PC-9 (cell line): Measurements from ENCODE around the gene B4GALNT3. TPM values are rescaled to one million over a fixed set of nuclear protein-coding genes. Genes with fewer than 3 reads are reported as not detected.

Experiments
- BruUV-seq: library from RNA; stranded (reverse); fragments of 400-500 nt; replicated peaks from 2 replicates; lab custom pipeline; 2021; lab: Mats Ljungman, UMichigan
- CTCF ChIA-PET: fragments of 300-600 bp; sonication (Branson Sonifier 250); formaldehyde crosslinking; loops from one replicate; lab custom pipeline; 2022; ENCODE audit warnings: antibody characterized with exemption; lab: Charles Lee
- POLR2A ChIA-PET: fragments of 300-600 bp; sonication (Branson Sonifier 250); formaldehyde crosslinking; loops from one replicate; lab custom pipeline; 2022; ENCODE audit warnings: antibody characterized with exemption; ENCODE audit not compliant: unreplicated experiment; lab: Charles Lee
- DNase-seq, 2 experiments: peaks; one replicate each; pipeline versions ENCODE4 v3.0.0 to v3.0.0-alpha.2; 2015 to 2022; ENCODE audit warnings: mixed read lengths in 1 of 2
- H2AFZ ChIP-seq: fragments of 200-600 bp; sonication (generic); 2 replicates; pipeline ENCODE4 v1.8.1; 2017; ENCODE audit warnings: antibody characterized with exemption
- H3F3A ChIP-seq: fragments of 200-600 bp; sonication (generic); 2 replicates; pipeline ENCODE4 v1.8.1; 2017; ENCODE audit warnings: antibody characterized with exemption, mild to moderate bottlenecking, low read depth; ENCODE audit not compliant: insufficient read depth
- H3K27ac ChIP-seq: fragments of 200-600 bp; sonication (generic); 2 replicates; pipeline ENCODE4 v1.6.1; 2016; ENCODE audit warnings: mixed run types
- H3K27me3 ChIP-seq: fragments of 200-600 bp; sonication (generic); 2 replicates; pipeline ENCODE4 v1.6.1; 2016; ENCODE audit warnings: low read depth, mixed run types; ENCODE audit not compliant: insufficient read depth
- H3K36me3 ChIP-seq: fragments of 200-600 bp; sonication (generic); 2 replicates; pipeline ENCODE4 v1.6.1; 2016; ENCODE audit warnings: low read depth, mixed run types
- H3K4me1 ChIP-seq: fragments of 200-600 bp; sonication (generic); replicated peaks from 2 replicates; pipeline ENCODE4 v1.6.1; 2016; ENCODE audit warnings: mixed run types; ENCODE audit not compliant: insufficient read depth
- H3K4me2 ChIP-seq: fragments of 200-600 bp; sonication (generic); 2 replicates; pipeline ENCODE4 v1.6.1; 2017; ENCODE audit warnings: mixed run types
- H3K4me3 ChIP-seq: fragments of 200-600 bp; sonication (generic); 2 replicates; pipeline ENCODE4 v1.6.1; 2016; ENCODE audit warnings: mixed run types
- H3K79me2 ChIP-seq: fragments of 200-600 bp; sonication (generic); 2 replicates; pipeline ENCODE4 v1.6.1; 2017; ENCODE audit warnings: low read depth, mixed run types
- H3K9me2 ChIP-seq: fragments of 200-600 bp; sonication (generic); 2 replicates; pipeline ENCODE4 v1.8.1; 2017; ENCODE audit warnings: mild to moderate bottlenecking; ENCODE audit not compliant: insufficient read depth
- H3K9me3 ChIP-seq: fragments of 200-600 bp; sonication (generic); 2 replicates; pipeline ENCODE4 v1.8.1; 2016; ENCODE audit warnings: low read depth; ENCODE audit not compliant: insufficient read depth
- H4K20me1 ChIP-seq: fragments of 200-600 bp; sonication (generic); 2 replicates; pipeline ENCODE4 v1.8.1; 2017; ENCODE audit not compliant: insufficient read depth
- CTCF ChIP-seq: fragments of 200-600 bp; sonication (generic); conservative IDR thresholded peaks from 2 replicates; pipeline ENCODE4 v1.6.1; 2017; ENCODE audit warnings: mixed run types, antibody characterized with exemption, mild to moderate bottlenecking, moderate library complexity
- EZH2 ChIP-seq: fragments of 200-600 bp; sonication (generic); IDR thresholded peaks from 2 replicates; pipeline ENCODE4 v1.8.0; 2017; ENCODE audit warnings: antibody characterized with exemption, low read depth
- intact Hi-C: fragments of 100-400 bp; cut with micrococcal nuclease; formaldehyde crosslinking; loops from one replicate; pipeline ENCODE4 v1.10.0; 2022; ENCODE audit not compliant: unreplicated experiment
- total RNA-seq: library from RNA; stranded (reverse); gene quantifications from 2 replicates; pipeline ENCODE4 v1.2.3, GENCODE V29; 2021

Gene B4GALNT3
- total RNA-seq, 1 experiment from 2014 or later = 8.0 TPM

- Histone ChIP-seq H3K27ac (no peak overlapping the region), H3K79me2 (no peaks in the 10 kb centered on the region), H2AFZ (no peak overlapping the region), H4K20me1 (no peaks in the 10 kb centered on the region), H3K9me3 (0 out of 2 replicates have a peak, but pooled peaks cover 3% of the 10 kb centered on the region), H3K4me3 (no peak overlapping the region), H3K9me2 (no peaks in the 10 kb centered on the region), H3K36me3 (no peaks in the 10 kb centered on the region), H3K27me3 (peaks cover 27% of the 10 kb centered on the region; the same call in 1 of the 2 replicates), H3K4me2 (no peak overlapping the region), H3F3A (peaks cover 10% of the 10 kb centered on the region; the same call in 1 of the 2 replicates), H3K4me1 (peaks cover 12% of the 10 kb centered on the region)
- TF ChIP-seq EZH2 (no peak), CTCF (no peak)
- intact Hi-C loops = no loop called here
- BruUV-seq = no TSS peak
- DNase-seq = no peak
- CTCF ChIA-PET = no interaction called here
- POLR2A ChIA-PET = no interaction called here
Observed at GRCh38 chr12:517538-517937, 57.8 kb downstream of the B4GALNT3 start.

GRCh38 chr12:520119-520518 is 60.4 kb downstream of the B4GALNT3 start:
- Histone ChIP-seq H3K27ac (no peak overlapping the region), H2AFZ (no peak overlapping the region), H3K79me2 (no peaks in the 10 kb centered on the region), H4K20me1 (no peaks in the 10 kb centered on the region), H3K36me3 (no peaks in the 10 kb centered on the region), H3K4me1 (peaks cover 5% of the 10 kb centered on the region), H3K9me3 (no peaks in the 10 kb centered on the region), H3K4me3 (no peak overlapping the region), H3K4me2 (no peak overlapping the region), H3F3A (peaks cover 9% of the 10 kb centered on the region), H3K9me2 (no peaks in the 10 kb centered on the region), H3K27me3 (peaks cover 27% of the 10 kb centered on the region; the same call in 1 of the 2 replicates)
- intact Hi-C loops = no loop called here
- ChIA-PET CTCF (interaction anchor here (0.6 to 0.8 kb wide), 3 partner anchors 17 to 297 kb away, joined by 3 to 6 read pairs (median 4); no protein-coding TSS in a partner anchor), POLR2A (no interaction called here)
- BruUV-seq = no TSS peak
- DNase-seq = no peak
- TF ChIP-seq CTCF (no peak), EZH2 (no peak)

GRCh38 chr12:522692-523378 is 63.1 kb downstream of the B4GALNT3 start:
- Histone ChIP-seq H3K4me1 (peaks cover 5% of the 10 kb centered on the region), H4K20me1 (no peaks in the 10 kb centered on the region), H3K9me2 (no peaks in the 10 kb centered on the region), H3K4me2 (no peak overlapping the region), H3K9me3 (no peaks in the 10 kb centered on the region), H3K79me2 (no peaks in the 10 kb centered on the region), H3K36me3 (no peaks in the 10 kb centered on the region), H2AFZ (no peak overlapping the region), H3K27me3 (peaks cover 16% of the 10 kb centered on the region; the same call in 1 of the 2 replicates), H3K27ac (no peak overlapping the region), H3K4me3 (no peak overlapping the region), H3F3A (peaks cover 9% of the 10 kb centered on the region)
- TF ChIP-seq EZH2 (no peak), CTCF (no peak)
- ChIA-PET CTCF (no interaction called here), POLR2A (no interaction called here)
- DNase-seq = no peak
- intact Hi-C loops = no loop called here
- no TSS peak for BruUV-seq
